ENCODE data around the gene WHRN. TPM values are rescaled to one million over a fixed set of nuclear protein-coding genes. Genes with fewer than 3 reads are reported as not detected.

Gene WHRN
- total RNA-seq, 1 donor from 2014 or later, result 6.2 TPM

DNA sequence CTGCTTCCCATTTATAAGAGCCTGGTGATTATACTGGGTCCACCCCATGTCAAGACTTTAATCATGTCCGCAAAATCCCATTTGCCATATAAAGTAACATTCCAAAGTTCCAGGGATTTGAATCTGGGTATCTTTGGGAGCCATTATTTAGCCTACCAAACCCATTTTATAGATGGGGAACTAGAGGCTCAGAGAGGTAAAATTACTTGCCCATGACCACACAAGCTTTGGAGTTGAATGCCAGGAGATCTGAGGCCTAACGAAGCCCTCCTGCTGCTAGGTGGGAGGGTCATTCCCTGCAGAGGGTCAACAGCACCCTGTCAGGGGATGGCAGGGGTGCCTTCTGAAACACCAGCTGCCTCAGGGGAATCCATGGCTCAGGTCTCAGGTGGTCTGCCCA lies 104.5 kb downstream of the WHRN start:
- no peaks in the 10 kb centered on the region for H3K36me3 ChIP-seq
- no peaks in the 10 kb centered on the region for H3K27me3 ChIP-seq (ENCODE audit: low read depth)
- H3K4me1 ChIP-seq, result peaks cover 25% of the 10 kb centered on the region
- TF ChIP-seq, protein P1, sequence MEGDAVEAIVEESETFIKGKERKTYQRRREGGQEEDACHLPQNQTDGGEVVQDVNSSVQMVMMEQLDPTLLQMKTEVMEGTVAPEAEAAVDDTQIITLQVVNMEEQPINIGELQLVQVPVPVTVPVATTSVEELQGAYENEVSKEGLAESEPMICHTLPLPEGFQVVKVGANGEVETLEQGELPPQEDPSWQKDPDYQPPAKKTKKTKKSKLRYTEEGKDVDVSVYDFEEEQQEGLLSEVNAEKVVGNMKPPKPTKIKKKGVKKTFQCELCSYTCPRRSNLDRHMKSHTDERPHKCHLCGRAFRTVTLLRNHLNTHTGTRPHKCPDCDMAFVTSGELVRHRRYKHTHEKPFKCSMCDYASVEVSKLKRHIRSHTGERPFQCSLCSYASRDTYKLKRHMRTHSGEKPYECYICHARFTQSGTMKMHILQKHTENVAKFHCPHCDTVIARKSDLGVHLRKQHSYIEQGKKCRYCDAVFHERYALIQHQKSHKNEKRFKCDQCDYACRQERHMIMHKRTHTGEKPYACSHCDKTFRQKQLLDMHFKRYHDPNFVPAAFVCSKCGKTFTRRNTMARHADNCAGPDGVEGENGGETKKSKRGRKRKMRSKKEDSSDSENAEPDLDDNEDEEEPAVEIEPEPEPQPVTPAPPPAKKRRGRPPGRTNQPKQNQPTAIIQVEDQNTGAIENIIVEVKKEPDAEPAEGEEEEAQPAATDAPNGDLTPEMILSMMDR (IDR thresholded peaks at IDR 0.05), result no peak
- H3K9me3 ChIP-seq, result no peaks in the 10 kb centered on the region
- no peak overlapping the region for H3K27ac ChIP-seq
- intact Hi-C loops (cut with DNase I), result loop anchor here (10.0 kb wide), 1 partner anchor 254 kb away; the partner anchor contains the start of gene TEX53
- DNase-seq, result no peak
- ATAC-seq, result no peak
- no peak overlapping the region for H3K4me3 ChIP-seq

DNA sequence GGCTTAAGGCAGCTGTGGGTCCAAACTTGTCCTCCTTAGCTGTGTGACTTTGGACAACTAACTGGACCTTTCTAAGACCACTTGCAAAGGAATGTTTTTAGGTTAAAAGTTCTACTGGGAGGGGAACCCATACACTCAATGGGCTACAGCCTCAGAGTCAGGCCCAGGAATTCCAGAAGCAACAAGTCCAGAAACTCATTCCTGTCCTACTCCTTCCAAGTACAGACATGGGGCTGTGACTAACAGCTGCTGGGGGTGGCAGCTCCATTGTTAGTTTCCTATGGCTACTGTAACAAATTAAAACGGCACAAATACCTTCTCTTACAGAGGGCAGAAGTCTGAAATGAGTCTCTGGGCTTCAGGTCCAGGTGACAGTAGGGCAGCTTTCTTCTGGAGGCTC lies 105.1 kb downstream of the WHRN start:
- TF ChIP-seq, protein P1 (IDR thresholded peaks at IDR 0.05), result no peak
- ATAC-seq, result no peak
- no peak for DNase-seq
- H3K9me3 ChIP-seq, result no peaks in the 10 kb centered on the region
- H3K4me1 ChIP-seq, result peaks cover 25% of the 10 kb centered on the region
- H3K4me3 ChIP-seq, result no peak overlapping the region
- intact Hi-C loops (cut with DNase I), result loop anchor here (10.0 kb wide), 1 partner anchor 255 kb away; the partner anchor contains the start of gene TEX53
- H3K27me3 ChIP-seq (ENCODE audit: low read depth), result no peaks in the 10 kb centered on the region
- H3K36me3 ChIP-seq, result no peaks in the 10 kb centered on the region
- H3K27ac ChIP-seq, result no peak overlapping the region

DNA sequence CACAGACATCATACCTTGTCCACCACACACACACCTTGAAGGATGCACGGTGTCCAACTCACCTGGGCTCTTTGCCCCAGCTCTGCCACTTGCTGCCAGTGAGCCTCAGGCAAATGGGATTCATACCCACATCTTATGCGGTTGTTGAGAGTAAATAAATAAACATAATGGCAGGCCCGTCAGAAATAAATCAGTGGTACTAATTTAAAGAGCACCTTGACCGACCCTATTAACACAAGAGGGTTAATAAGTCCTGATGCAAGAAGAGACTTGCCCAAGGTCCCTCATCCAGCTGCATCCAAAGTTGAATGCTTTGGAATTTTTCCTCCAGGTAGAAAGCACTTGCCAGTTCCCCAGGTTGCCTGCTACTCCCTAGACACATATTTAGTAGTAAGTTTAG lies 105.9 kb downstream of the WHRN start:
- no peaks in the 10 kb centered on the region for H3K27me3 ChIP-seq (ENCODE audit: low read depth)
- H3K9me3 ChIP-seq, result no peaks in the 10 kb centered on the region
- intact Hi-C loops (cut with DNase I), result no loop called here
- peaks cover 32% of the 10 kb centered on the region for H3K4me1 ChIP-seq
- TF ChIP-seq, protein P1 (IDR thresholded peaks at IDR 0.05), result no peak
- no peak overlapping the region for H3K27ac ChIP-seq
- no peak overlapping the region for H3K4me3 ChIP-seq
- DNase-seq (no peak), ATAC-seq (no peak)
- H3K36me3 ChIP-seq, result no peaks in the 10 kb centered on the region

DNA sequence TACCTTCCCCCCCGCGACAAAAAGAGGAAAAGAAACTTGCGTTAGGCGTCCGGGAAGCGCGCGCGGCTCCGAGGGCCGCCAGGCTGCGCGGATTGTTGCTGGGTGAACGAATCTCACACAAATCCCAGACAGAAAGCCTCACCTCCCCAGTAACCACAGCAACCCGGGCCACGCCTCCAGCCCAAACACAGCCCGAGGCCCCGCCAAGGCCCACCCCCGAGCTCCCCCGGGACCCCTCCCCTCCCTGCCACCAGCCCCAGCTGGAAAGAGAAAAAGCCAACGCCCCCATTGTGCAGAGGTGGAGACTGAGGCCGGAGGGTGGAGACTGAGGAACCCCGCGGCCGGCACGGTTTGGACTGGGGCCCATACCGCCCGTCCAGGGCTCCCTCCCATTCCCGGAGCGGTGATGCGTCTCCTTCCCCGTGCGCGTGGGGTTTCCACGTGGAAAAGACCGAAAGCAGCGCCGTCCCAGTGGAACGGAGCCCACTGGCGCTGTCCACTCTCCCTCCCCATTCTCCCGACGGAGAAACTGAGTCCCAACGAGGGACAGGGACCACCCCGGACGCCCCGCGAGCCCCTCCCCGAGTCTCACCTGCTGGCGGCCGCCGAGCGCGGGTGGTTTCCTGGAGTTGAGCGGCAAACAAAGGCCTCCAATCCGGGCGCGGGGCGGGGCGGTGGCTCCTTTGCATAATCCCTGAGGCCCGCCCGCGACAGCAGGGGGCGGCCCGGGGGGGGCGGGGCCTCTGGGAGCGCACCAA lies 107.2 kb downstream of the WHRN start:
- H3K9me3 ChIP-seq, result no peaks in the 10 kb centered on the region
- ATAC-seq (peak; percentile 96 to 97), DNase-seq (peak; percentile 99)
- TF ChIP-seq, protein P1 (IDR thresholded peaks at IDR 0.05), result no peak
- H3K27me3 ChIP-seq (ENCODE audit: low read depth), result no peaks in the 10 kb centered on the region
- H3K27ac ChIP-seq, result peak overlapping the region; percentile 92
- peaks cover 46% of the 10 kb centered on the region for H3K4me1 ChIP-seq
- peak overlapping the region; percentile 85 for H3K4me3 ChIP-seq
- intact Hi-C loops (cut with DNase I), result no loop called here
- no peaks in the 10 kb centered on the region for H3K36me3 ChIP-seq

DNA sequence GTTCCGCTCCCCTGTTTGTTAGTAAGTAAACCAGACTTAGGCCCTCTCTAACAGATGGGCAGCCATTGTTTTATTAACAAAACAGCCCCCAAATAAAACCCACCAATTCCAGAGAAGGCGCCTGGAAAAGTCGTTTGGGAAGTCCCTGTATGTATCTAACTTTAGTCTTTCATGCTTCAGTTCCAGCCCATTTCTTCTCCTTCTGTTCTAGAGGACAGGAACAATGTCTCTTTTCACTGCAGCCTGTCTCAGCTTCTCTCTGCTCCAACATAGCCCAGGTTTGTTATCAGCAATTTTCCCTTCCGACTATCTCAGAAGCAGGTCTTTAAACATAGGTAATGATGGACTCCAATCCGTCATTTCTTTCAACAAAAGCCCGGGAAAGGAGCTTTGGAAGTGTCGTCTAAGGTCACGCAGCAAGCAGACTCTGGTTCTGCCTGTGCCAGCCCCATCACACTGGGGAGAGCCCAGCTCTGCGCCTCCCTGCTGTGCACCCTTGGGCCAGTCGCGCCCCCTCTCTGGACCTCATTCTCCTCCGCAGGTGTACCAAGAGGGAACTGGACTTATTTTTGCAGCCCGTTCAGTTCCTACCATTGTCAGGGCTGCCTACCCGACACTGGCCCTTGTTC lies 107.9 kb downstream of the WHRN start:
- no peak for ATAC-seq
- intact Hi-C loops (cut with DNase I), result no loop called here
- no peak for DNase-seq
- H3K27me3 ChIP-seq (ENCODE audit: low read depth), result no peaks in the 10 kb centered on the region
- no peaks in the 10 kb centered on the region for H3K36me3 ChIP-seq
- H3K27ac ChIP-seq, result peak overlapping the region; percentile 92
- H3K4me3 ChIP-seq, result peak overlapping the region; percentile 85
- H3K4me1 ChIP-seq, result peaks cover 53% of the 10 kb centered on the region
- TF ChIP-seq, protein P1 (IDR thresholded peaks at IDR 0.05), result no peak
- no peaks in the 10 kb centered on the region for H3K9me3 ChIP-seq
